ENCODE results near the gene SMYD1. TPM values are rescaled to one million over a fixed set of nuclear protein-coding genes. Genes with fewer than 3 reads are reported as not detected.

Gene SMYD1
- total and polyA plus RNA-seq, 7 experiments from 2014 or later = 0.15 to 0.21 TPM; not detected in 5

DNA sequence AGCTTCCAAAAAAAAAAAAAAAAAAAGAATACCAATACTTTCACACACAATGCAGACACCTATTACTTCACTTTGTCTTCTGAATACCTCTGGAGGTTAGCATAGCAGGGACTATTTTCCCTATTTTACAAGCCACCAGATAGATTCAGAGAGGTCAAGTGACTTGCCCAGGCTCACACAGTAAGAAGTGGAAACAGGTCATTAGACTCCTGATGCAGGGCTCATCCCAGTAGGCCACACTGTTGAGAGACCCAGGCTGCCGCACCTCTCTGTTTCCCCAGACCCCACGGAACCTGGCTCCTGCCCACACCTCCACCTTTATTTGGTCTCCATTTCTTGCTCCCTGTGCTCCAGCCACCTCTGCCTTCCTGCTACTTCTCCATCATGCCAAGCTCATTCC lies 19.4 kb downstream of the SMYD1 start:
- DNase-seq = no peak
- peaks cover 0 to 19% of the 10 kb centered on the region in 2 donors for H3K4me1 ChIP-seq (ENCODE audit: control insufficient read depth in 2 of 2, insufficient read depth in 2 of 2, low read length in 2 of 2)
- H3K9me3 ChIP-seq (ENCODE audit: control insufficient read depth in 2 of 3, low read length in 3 of 3) = no peaks in the 10 kb centered on the region
- ChIA-PET POLR2A (no interaction called here), CTCF (no interaction called here)
- Mint-ChIP-seq H3K27ac (no peak overlapping the region), H3K36me3 (peaks cover 0 to 5% (median 0%) of the 10 kb centered on the region in 5 donors), H3K27me3 (no peaks in the 10 kb centered on the region), H3K4me3 (no peak overlapping the region), H3K9me3 (peaks cover 0 to 4% (median 0%) of the 10 kb centered on the region in 11 donors), H3K4me1 (peaks cover 11 to 36% (median 29%) of the 10 kb centered on the region in 7 donors)
- H3K4me3 ChIP-seq (ENCODE audit: low read length) = no peak overlapping the region
- no peak for ATAC-seq
- no peaks in the 10 kb centered on the region for H3K27me3 ChIP-seq (ENCODE audit: control insufficient read depth in 2 of 2, insufficient read depth in 2 of 2, low read length in 2 of 2)
- no peak overlapping the region for H3K27ac ChIP-seq (ENCODE audit: low read depth, low read length)
- no peaks in the 10 kb centered on the region for H3K36me3 ChIP-seq (ENCODE audit: control insufficient read depth in 2 of 3, insufficient read depth in 3 of 3, low read length in 3 of 3)
- intact Hi-C loops (cut with micrococcal nuclease) = no loop called here

GRCh38 chr2:88087763-88088162 lies 20.1 kb downstream of the SMYD1 start:
- CTCF ChIA-PET = no interaction called here

GRCh38 chr2:88088999-88089398 lies 21.4 kb downstream of the SMYD1 start:
- POLR2A ChIA-PET = interaction anchor here (1.2 kb wide), 1 partner anchor 34 kb away, joined by 3 read pairs; no protein-coding TSS in a partner anchor
- Histone ChIP-seq H3K27ac (ENCODE audit: low read depth, low read length) (no peak overlapping the region), H3K27me3 (ENCODE audit: control insufficient read depth in 2 of 2, insufficient read depth in 2 of 2, low read length in 2 of 2) (no peaks in the 10 kb centered on the region), H3K4me1 (ENCODE audit: control insufficient read depth in 2 of 2, insufficient read depth in 2 of 2, low read length in 2 of 2) (peaks cover 0 to 23% of the 10 kb centered on the region in 2 donors), H3K36me3 (ENCODE audit: control insufficient read depth in 2 of 3, insufficient read depth in 3 of 3, low read length in 3 of 3) (no peaks in the 10 kb centered on the region), H3K4me3 (ENCODE audit: low read length) (no peak overlapping the region), H3K9me3 (ENCODE audit: control insufficient read depth in 2 of 3, low read length in 3 of 3) (no peaks in the 10 kb centered on the region)
- intact Hi-C loops (cut with micrococcal nuclease) = no loop called here
- no peaks in the 10 kb centered on the region for H3K27me3 Mint-ChIP-seq
- H3K36me3 Mint-ChIP-seq = peaks cover 0 to 5% (median 0%) of the 10 kb centered on the region in 5 donors
- ATAC-seq (no peak), DNase-seq (no peak)
- peaks cover 0 to 4% (median 0%) of the 10 kb centered on the region in 11 donors for H3K9me3 Mint-ChIP-seq
- H3K4me1 Mint-ChIP-seq = peaks cover 11 to 51% (median 40%) of the 10 kb centered on the region in 7 donors
- H3K4me3 Mint-ChIP-seq = no peak overlapping the region
- H3K27ac Mint-ChIP-seq = peak overlapping the region in 4 of 9 donors; percentile 38 to 96 (median 68)
- CTCF ChIA-PET = interaction anchor here (1.7 kb wide), 1 partner anchor 71 kb away, joined by 4 read pairs; no protein-coding TSS in a partner anchor

More at GRCh38 chr2:88087763-88088162, 20.1 kb downstream of the SMYD1 start:
- POLR2A ChIA-PET = no interaction called here
- peaks cover 0 to 5% (median 0%) of the 10 kb centered on the region in 5 donors for H3K36me3 Mint-ChIP-seq
- intact Hi-C loops (cut with micrococcal nuclease) = no loop called here
- H3K36me3 ChIP-seq (ENCODE audit: control insufficient read depth in 2 of 3, insufficient read depth in 3 of 3, low read length in 3 of 3) = no peaks in the 10 kb centered on the region
- peaks cover 0 to 4% (median 0%) of the 10 kb centered on the region in 11 donors for H3K9me3 Mint-ChIP-seq
- no peak overlapping the region for H3K27ac ChIP-seq (ENCODE audit: low read depth, low read length)
- H3K27me3 ChIP-seq (ENCODE audit: control insufficient read depth in 2 of 2, insufficient read depth in 2 of 2, low read length in 2 of 2) = no peaks in the 10 kb centered on the region
- H3K4me3 ChIP-seq (ENCODE audit: low read length) = no peak overlapping the region
- peaks cover 11 to 42% (median 36%) of the 10 kb centered on the region in 7 donors for H3K4me1 Mint-ChIP-seq
- no peak overlapping the region for H3K27ac Mint-ChIP-seq
- no peaks in the 10 kb centered on the region for H3K9me3 ChIP-seq (ENCODE audit: control insufficient read depth in 2 of 3, low read length in 3 of 3)
- ATAC-seq = no peak
- no peaks in the 10 kb centered on the region for H3K27me3 Mint-ChIP-seq
- H3K4me1 ChIP-seq (ENCODE audit: control insufficient read depth in 2 of 2, insufficient read depth in 2 of 2, low read length in 2 of 2) = peaks cover 0 to 23% of the 10 kb centered on the region in 2 donors
- no peak overlapping the region for H3K4me3 Mint-ChIP-seq
- DNase-seq = no peak

DNA sequence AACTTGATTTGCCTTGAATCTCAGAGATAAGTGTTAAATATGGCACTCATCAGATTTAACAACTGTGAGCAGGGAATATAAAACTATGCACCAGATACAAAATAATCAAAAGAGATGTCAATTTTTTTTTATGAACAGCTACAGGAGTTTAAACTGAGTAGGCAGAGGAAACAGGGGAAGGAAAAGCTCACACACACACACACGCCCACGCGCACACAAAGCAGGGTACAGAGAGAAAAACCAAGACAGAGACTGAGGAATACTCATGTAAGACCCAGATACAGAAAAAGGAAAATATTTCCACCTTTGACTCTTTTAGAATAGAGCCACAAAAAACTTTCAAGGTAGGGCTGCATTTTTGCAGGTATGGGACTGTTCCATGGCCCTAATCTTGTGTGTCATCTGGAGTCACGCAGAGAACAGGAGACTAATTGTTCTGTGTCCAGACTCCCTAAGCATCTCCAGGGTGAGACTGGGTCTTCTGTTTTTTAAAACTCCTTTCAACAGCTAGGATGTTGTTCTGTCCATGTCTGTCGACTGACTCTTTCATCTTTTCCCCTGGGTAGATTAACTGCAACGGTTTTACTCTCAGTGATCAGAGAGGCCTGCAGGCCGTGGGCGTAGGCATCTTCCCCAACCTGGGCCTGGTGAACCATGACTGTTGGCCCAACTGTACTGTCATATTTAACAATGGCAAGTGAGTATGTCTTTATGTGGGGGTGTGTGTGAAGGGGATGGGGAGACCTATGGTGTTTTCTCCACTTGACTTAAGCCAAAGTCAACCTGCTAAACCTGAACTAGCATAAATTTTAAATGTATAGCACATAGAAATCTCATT lies 23.0 kb downstream of the SMYD1 start:
- Mint-ChIP-seq H3K9me3 (peaks cover 0 to 4% (median 0%) of the 10 kb centered on the region in 11 donors), H3K4me3 (peak overlapping the region in 9 of 10 donors; percentile 6 to 79 (median 62)), H3K27me3 (no peaks in the 10 kb centered on the region), H3K27ac (peak overlapping the region; percentile 43 to 96 (median 86)), H3K36me3 (peaks cover 0 to 5% (median 0%) of the 10 kb centered on the region in 5 donors), H3K4me1 (peaks cover 11 to 51% (median 40%) of the 10 kb centered on the region in 7 donors)
- intact Hi-C loops (cut with micrococcal nuclease) = no loop called here
- H3K27me3 ChIP-seq (ENCODE audit: control insufficient read depth in 2 of 2, insufficient read depth in 2 of 2, low read length in 2 of 2) = no peaks in the 10 kb centered on the region
- no peak overlapping the region for H3K4me3 ChIP-seq (ENCODE audit: low read length)
- H3K36me3 ChIP-seq (ENCODE audit: control insufficient read depth in 2 of 3, insufficient read depth in 3 of 3, low read length in 3 of 3) = no peaks in the 10 kb centered on the region
- CTCF ChIA-PET = interaction anchor here (0.8 to 1.7 kb wide), 2 partner anchors 30 to 69 kb away, joined by 4 to 5 read pairs; no protein-coding TSS in a partner anchor
- no peaks in the 10 kb centered on the region for H3K9me3 ChIP-seq (ENCODE audit: control insufficient read depth in 2 of 3, low read length in 3 of 3)
- POLR2A ChIA-PET = interaction anchor here (0.9 to 1.2 kb wide), 2 partner anchors 10 to 36 kb away, joined by 3 read pairs; no protein-coding TSS in a partner anchor
- ATAC-seq (peak; percentile 46), DNase-seq (peak in 6 of 9 donors; percentile 17 to 42 (median 35))
- peaks cover 0 to 23% of the 10 kb centered on the region in 2 donors for H3K4me1 ChIP-seq (ENCODE audit: control insufficient read depth in 2 of 2, insufficient read depth in 2 of 2, low read length in 2 of 2)
- peak overlapping the region; percentile 61 for H3K27ac ChIP-seq (ENCODE audit: low read depth, low read length)

DNA sequence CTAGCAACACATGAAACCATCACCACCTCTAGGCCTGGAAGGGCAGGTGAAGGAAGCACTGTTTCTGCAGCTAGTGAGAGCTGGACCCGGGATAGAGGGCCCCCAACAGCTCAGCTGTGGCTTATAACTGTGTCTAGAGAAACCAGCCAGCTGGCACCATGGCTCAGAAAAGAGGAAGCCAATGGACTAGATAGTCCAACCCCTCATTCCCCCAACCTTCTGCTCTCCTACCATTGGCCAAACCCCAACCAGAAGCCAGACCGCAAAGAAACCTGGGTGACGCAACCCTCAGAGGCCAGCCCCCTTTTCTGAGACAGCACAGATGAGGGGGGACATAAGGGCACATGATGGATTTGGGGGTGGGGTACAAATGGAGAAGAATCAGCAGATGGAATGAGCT lies 24.3 kb downstream of the SMYD1 start:
- Histone ChIP-seq H3K4me3 (ENCODE audit: low read length) (no peak overlapping the region), H3K27me3 (ENCODE audit: control insufficient read depth in 2 of 2, insufficient read depth in 2 of 2, low read length in 2 of 2) (no peaks in the 10 kb centered on the region), H3K36me3 (ENCODE audit: control insufficient read depth in 2 of 3, insufficient read depth in 3 of 3, low read length in 3 of 3) (no peaks in the 10 kb centered on the region), H3K4me1 (ENCODE audit: control insufficient read depth in 2 of 2, insufficient read depth in 2 of 2, low read length in 2 of 2) (peaks cover 0 to 23% of the 10 kb centered on the region in 2 donors), H3K9me3 (ENCODE audit: control insufficient read depth in 2 of 3, low read length in 3 of 3) (no peaks in the 10 kb centered on the region), H3K27ac (ENCODE audit: low read depth, low read length) (no peak overlapping the region)
- Mint-ChIP-seq H3K9me3 (peaks cover 0 to 4% (median 0%) of the 10 kb centered on the region in 11 donors), H3K27me3 (no peaks in the 10 kb centered on the region), H3K4me3 (no peak overlapping the region), H3K4me1 (peaks cover 11 to 51% (median 40%) of the 10 kb centered on the region in 7 donors), H3K36me3 (peaks cover 0 to 5% (median 0%) of the 10 kb centered on the region in 5 donors), H3K27ac (peak overlapping the region in 8 of 9 donors; percentile 45 to 96 (median 82))
- ChIA-PET CTCF (no interaction called here), POLR2A (no interaction called here)
- ATAC-seq = peak; percentile 16
- intact Hi-C loops (cut with micrococcal nuclease) = no loop called here
- no peak for DNase-seq

GRCh38 chr2:88092773-88093172 lies 25.1 kb downstream of the SMYD1 start:
- H3K4me3 Mint-ChIP-seq = no peak overlapping the region
- peaks cover 0 to 5% (median 0%) of the 10 kb centered on the region in 5 donors for H3K36me3 Mint-ChIP-seq
- peaks cover 0 to 4% (median 0%) of the 10 kb centered on the region in 11 donors for H3K9me3 Mint-ChIP-seq
- H3K4me1 Mint-ChIP-seq = peaks cover 11 to 51% (median 40%) of the 10 kb centered on the region in 7 donors
- peak overlapping the region in 3 of 9 donors; percentile 5 to 12 (median 9) for H3K27ac Mint-ChIP-seq
- no peaks in the 10 kb centered on the region for H3K36me3 ChIP-seq (ENCODE audit: control insufficient read depth in 2 of 3, insufficient read depth in 3 of 3, low read length in 3 of 3)
- ChIA-PET POLR2A (no interaction called here), CTCF (no interaction called here)
- DNase-seq (no peak), ATAC-seq (no peak)
- H3K9me3 ChIP-seq (ENCODE audit: control insufficient read depth in 2 of 3, low read length in 3 of 3) = no peaks in the 10 kb centered on the region
- H3K27ac ChIP-seq (ENCODE audit: low read depth, low read length) = no peak overlapping the region
- peaks cover 0 to 23% of the 10 kb centered on the region in 2 donors for H3K4me1 ChIP-seq (ENCODE audit: control insufficient read depth in 2 of 2, insufficient read depth in 2 of 2, low read length in 2 of 2)
- no peak overlapping the region for H3K4me3 ChIP-seq (ENCODE audit: low read length)
- intact Hi-C loops (cut with micrococcal nuclease) = no loop called here
- no peaks in the 10 kb centered on the region for H3K27me3 Mint-ChIP-seq
- no peaks in the 10 kb centered on the region for H3K27me3 ChIP-seq (ENCODE audit: control insufficient read depth in 2 of 2, insufficient read depth in 2 of 2, low read length in 2 of 2)

All from naive thymus-derived CD4-positive, alpha-beta T cell (primary cell).